ENCODE results near the gene SLC7A11.
A peak's percentile ranks its signal among the peaks of the same experiment; 100 is the strongest.
"Not testable (repeated sequence)": the region's sequence is repeated elsewhere in the genome, so short reads cannot be mapped to it uniquely, and the experiment has no call there.

Gene SLC7A11

DNA sequence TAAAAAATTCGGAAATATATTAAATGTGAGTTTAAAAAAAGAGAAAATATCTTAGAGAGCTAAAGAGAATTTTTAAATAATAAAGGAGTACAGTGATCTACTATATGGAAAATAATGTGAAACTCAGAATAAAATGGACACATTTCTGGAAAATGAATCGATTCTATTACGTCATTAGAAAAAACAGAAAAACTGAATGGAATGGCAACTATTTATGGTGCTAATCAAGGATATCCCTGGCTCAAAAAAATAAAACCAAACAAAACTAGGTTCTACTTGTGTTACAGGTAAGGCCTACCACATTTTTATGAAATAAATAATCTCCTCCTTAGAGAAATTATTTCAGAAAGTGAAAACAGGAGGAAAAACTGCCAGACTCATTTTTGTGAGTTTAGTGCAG, 5.5 kb upstream of the SLC7A11 start:
- DNase-seq (ENCODE audit: low read depth, low spot score) = no peak
- TF ChIP-seq SUZ12 (IDR thresholded peaks at IDR 0.05; ENCODE audit: extremely low read depth, insufficient read depth, insufficient read length) (no peak), YY1 (IDR thresholded peaks at IDR 0.05; ENCODE audit: insufficient read depth, insufficient read length) (no peak), ZNF274 (IDR thresholded peaks at IDR 0.05; ENCODE audit: low read depth, low read length) (no peak)
- no peaks in the 10 kb centered on the region for H3K36me3 ChIP-seq (ENCODE audit: insufficient read depth, insufficient read length, low read length)
- no peak overlapping the region for H3K9ac ChIP-seq (ENCODE audit: insufficient read length, low read depth)
- H3K4me1 ChIP-seq (ENCODE audit: insufficient read depth, insufficient read length) = no peaks in the 10 kb centered on the region
- no peaks in the 10 kb centered on the region for H3K9me3 ChIP-seq (ENCODE audit: insufficient read depth, low read length)
- H3K4me3 ChIP-seq (ENCODE audit: insufficient read length, low read depth) = no peak overlapping the region
- no peaks in the 10 kb centered on the region for H3K27me3 ChIP-seq (ENCODE audit: insufficient read depth, insufficient read length)

DNA sequence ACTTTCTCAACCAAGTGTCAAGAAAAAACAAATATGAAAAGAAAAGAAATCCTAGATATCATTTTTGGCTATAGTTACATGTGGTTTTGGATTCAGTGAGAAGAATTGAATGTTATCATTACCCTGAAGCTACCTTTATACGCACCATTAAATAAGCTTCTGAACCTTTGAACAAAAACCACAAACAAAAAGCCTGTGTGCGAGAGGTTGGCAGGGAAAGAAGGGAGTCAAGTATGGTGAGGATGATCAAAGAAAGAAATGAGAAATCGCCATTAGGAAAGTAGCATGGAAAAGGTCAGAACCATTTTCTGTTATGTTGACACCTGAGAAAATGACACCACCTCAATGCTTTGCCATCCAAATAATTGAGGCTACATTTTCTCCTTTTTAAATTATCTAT, 1.2 kb upstream of the SLC7A11 start:
- no peaks in the 10 kb centered on the region for H3K4me1 ChIP-seq (ENCODE audit: insufficient read depth, insufficient read length)
- no peaks in the 10 kb centered on the region for H3K27me3 ChIP-seq (ENCODE audit: insufficient read depth, insufficient read length)
- H3K4me3 ChIP-seq (ENCODE audit: insufficient read length, low read depth) = no peak overlapping the region
- no peaks in the 10 kb centered on the region for H3K9me3 ChIP-seq (ENCODE audit: insufficient read depth, low read length)
- H3K9ac ChIP-seq (ENCODE audit: insufficient read length, low read depth) = no peak overlapping the region
- no peak for DNase-seq (ENCODE audit: low read depth, low spot score)
- TF ChIP-seq ZNF274 (IDR thresholded peaks at IDR 0.05; ENCODE audit: low read depth, low read length) (no peak), SUZ12 (IDR thresholded peaks at IDR 0.05; ENCODE audit: extremely low read depth, insufficient read depth, insufficient read length) (no peak)
- no peaks in the 10 kb centered on the region for H3K36me3 ChIP-seq (ENCODE audit: insufficient read depth, insufficient read length, low read length)

DNA sequence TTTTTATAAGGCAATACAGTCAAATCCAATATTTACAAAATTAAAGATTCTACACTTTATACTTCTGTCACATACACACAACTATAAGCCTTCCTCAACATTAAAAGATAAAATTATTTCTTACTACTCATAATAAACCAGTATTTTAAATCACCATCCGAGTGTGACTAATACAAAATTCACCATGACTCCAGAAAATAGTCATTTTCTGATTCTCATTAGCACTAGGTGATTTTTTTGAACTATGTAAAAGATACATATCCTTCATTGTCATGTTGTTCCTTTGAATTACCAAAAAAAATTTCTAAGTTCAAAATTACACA, 646 bp upstream of the SLC7A11 start:
- Histone ChIP-seq H3K9me3 (ENCODE audit: insufficient read depth, low read length) (no peaks in the 10 kb centered on the region), H3K27me3 (ENCODE audit: insufficient read depth, insufficient read length) (no peaks in the 10 kb centered on the region), H3K4me3 (ENCODE audit: insufficient read length, low read depth) (peak overlapping the region; percentile 11), H3K9ac (ENCODE audit: insufficient read length, low read depth) (peak overlapping the region; percentile 21), H3K36me3 (ENCODE audit: insufficient read depth, insufficient read length, low read length) (no peaks in the 10 kb centered on the region), H3K4me1 (ENCODE audit: insufficient read depth, insufficient read length) (no peaks in the 10 kb centered on the region)
- no peak for DNase-seq (ENCODE audit: low read depth, low spot score)
- no peak for TF ChIP-seq SUZ12 (IDR thresholded peaks at IDR 0.05; ENCODE audit: extremely low read depth, insufficient read depth, insufficient read length)
- TF ChIP-seq YY1 (IDR thresholded peaks at IDR 0.05; ENCODE audit: insufficient read depth, insufficient read length) = no peak
- TF ChIP-seq ZNF274 (IDR thresholded peaks at IDR 0.05; ENCODE audit: low read depth, low read length) = no peak

DNA sequence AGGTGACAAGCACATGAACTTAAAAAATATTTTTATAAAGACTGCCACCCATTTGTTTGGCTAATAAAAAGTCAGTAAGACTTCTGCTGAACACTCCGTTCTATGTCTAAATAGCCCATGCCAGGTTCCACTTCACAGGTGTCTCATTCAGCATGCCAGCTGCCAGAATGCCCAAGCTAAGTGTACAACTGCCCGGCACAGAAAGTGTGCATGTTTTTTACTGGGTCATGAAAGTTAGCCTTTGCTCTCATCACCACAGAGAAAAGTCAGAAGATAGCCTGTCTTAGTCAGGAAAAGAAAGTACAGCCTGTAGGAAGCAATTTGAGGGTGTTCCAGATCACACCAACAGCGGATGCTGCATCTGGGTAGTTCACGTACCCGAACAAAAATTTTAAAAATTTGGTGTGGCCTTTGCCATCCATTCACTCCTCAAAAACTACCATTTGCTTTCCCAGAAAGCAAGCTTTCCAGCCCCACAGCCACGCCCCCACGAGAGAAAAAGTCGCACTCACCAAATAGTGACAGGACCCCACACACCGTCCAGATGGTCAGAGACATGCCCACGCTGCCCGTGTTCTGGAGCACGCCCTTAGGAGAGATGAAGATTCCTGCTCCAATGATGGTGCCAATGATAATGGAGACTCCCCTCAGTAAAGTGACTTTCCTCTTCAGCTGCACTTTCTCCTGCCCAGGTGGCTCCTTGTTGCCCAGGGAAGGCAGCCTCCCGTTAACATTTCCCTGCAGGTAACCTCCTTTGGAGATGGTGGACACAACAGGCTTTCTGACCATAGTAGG, 671 bp downstream of the SLC7A11 start:
- Histone ChIP-seq H3K9ac (ENCODE audit: insufficient read length, low read depth) (peak overlapping the region; percentile 61), H3K9me3 (ENCODE audit: insufficient read depth, low read length) (no peaks in the 10 kb centered on the region), H3K36me3 (ENCODE audit: insufficient read depth, insufficient read length, low read length) (no peaks in the 10 kb centered on the region), H3K4me3 (ENCODE audit: insufficient read length, low read depth) (peak overlapping the region; percentile 54), H3K4me1 (ENCODE audit: insufficient read depth, insufficient read length) (no peaks in the 10 kb centered on the region), H3K27me3 (ENCODE audit: insufficient read depth, insufficient read length) (no peaks in the 10 kb centered on the region)
- DNase-seq (ENCODE audit: low read depth, low spot score) = no peak
- TF ChIP-seq SUZ12 (IDR thresholded peaks at IDR 0.05; ENCODE audit: extremely low read depth, insufficient read depth, insufficient read length) (no peak), YY1 (IDR thresholded peaks at IDR 0.05; ENCODE audit: insufficient read depth, insufficient read length) (no peak), ZNF274 (IDR thresholded peaks at IDR 0.05; ENCODE audit: low read depth, low read length) (no peak)

DNA sequence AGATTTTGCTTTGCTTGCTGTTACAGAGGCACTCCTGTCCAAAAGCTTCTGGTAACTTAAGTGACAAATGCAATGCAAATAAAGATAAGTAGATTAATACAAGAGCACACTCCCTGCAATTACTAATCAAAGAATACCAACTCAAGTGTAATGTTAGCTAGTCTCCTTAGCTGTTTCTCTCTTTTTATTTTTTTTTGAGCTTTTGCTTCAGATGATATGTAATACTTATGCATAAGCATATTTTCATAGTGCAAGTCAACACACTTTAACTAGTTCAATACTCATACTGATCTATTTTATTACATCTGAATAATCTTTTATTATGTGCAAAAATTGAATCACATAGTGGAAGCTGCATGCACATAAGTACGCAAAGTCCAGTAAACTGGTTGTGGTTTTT, 2.7 kb downstream of the SLC7A11 start:
- Histone ChIP-seq H3K4me3 (ENCODE audit: insufficient read length, low read depth) (no peak overlapping the region), H3K27me3 (ENCODE audit: insufficient read depth, insufficient read length) (no peaks in the 10 kb centered on the region), H3K4me1 (ENCODE audit: insufficient read depth, insufficient read length) (no peaks in the 10 kb centered on the region), H3K9me3 (ENCODE audit: insufficient read depth, low read length) (no peaks in the 10 kb centered on the region), H3K36me3 (ENCODE audit: insufficient read depth, insufficient read length, low read length) (no peaks in the 10 kb centered on the region), H3K9ac (ENCODE audit: insufficient read length, low read depth) (no peak overlapping the region)
- TF ChIP-seq ZNF274 (IDR thresholded peaks at IDR 0.05; ENCODE audit: low read depth, low read length) = no peak
- TF ChIP-seq SUZ12 (IDR thresholded peaks at IDR 0.05; ENCODE audit: extremely low read depth, insufficient read depth, insufficient read length) = no peak
- TF ChIP-seq YY1 (IDR thresholded peaks at IDR 0.05; ENCODE audit: insufficient read depth, insufficient read length) = no peak
- no peak for DNase-seq (ENCODE audit: low read depth, low spot score)

DNA sequence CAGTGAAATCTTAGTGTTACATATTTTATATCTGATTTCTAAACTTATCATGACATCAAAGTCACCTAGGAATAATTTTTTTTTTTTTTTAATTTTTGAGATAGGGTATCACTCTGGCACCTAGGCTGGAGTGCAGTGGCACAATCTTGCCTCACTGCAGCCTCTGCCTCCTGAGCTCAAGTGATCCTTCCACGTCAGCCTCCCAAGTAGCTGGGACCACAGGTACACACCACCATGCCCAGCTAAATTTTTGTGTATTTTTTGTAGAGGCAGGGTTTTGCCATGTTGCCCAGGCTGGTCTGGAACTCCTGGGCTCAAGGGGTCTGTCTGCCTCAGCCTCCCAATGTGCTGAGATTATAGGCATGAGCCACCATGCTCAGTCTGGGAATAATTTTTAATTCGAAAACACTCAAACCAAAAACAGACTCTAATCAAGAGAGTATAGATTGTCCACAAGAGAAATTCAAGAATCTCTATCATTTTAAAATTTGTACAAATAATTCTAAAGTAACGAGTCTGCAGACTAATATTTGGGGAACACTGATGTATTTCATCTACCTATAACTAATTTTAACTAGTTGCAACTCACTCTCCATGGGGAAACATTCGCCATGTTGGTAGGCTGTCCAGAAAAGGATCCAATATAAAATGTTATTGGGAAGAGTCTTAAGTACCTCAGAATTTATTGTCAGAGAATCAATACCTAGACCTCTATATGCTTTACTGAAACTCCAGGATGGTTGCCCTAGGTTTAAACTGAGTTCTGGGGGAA, 3.4 kb downstream of the SLC7A11 start:
- Histone ChIP-seq H3K4me1 (ENCODE audit: insufficient read depth, insufficient read length) (no peaks in the 10 kb centered on the region), H3K9ac (ENCODE audit: insufficient read length, low read depth) (no peak overlapping the region), H3K4me3 (ENCODE audit: insufficient read length, low read depth) (no peak overlapping the region), H3K27me3 (ENCODE audit: insufficient read depth, insufficient read length) (no peaks in the 10 kb centered on the region), H3K36me3 (ENCODE audit: insufficient read depth, insufficient read length, low read length) (no peaks in the 10 kb centered on the region), H3K9me3 (ENCODE audit: insufficient read depth, low read length) (no peaks in the 10 kb centered on the region)
- no peak for TF ChIP-seq ZNF274 (IDR thresholded peaks at IDR 0.05; ENCODE audit: low read depth, low read length)
- no peak for TF ChIP-seq YY1 (IDR thresholded peaks at IDR 0.05; ENCODE audit: insufficient read depth, insufficient read length)
- no peak for TF ChIP-seq SUZ12 (IDR thresholded peaks at IDR 0.05; ENCODE audit: extremely low read depth, insufficient read depth, insufficient read length)
- no peak for DNase-seq (ENCODE audit: low read depth, low spot score)

DNA sequence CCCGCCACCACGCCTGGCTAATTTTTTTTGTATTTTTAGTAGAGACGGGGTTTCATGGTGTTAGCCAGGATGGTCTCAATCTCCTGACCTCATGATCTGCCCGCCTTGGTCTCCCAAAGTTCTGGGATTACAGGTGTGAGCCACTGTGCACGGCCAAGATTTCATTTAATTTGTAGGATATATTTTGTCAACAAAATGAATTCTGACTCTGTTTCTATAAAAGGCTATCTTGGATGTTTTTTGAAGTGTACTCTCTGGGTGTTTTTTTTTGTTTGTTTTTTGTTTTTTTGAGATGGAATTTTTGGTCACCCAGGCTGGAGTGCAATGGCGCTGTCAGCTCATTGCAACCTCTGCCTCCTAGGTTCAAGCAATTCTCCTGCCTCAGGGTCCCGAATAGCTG, 5.0 kb downstream of the SLC7A11 start:
- not testable (repeated sequence) for H3K36me3 ChIP-seq (ENCODE audit: insufficient read depth, insufficient read length, low read length); H3K9me3 ChIP-seq (ENCODE audit: insufficient read depth, low read length); H3K4me1 ChIP-seq (ENCODE audit: insufficient read depth, insufficient read length); H3K9ac ChIP-seq (ENCODE audit: insufficient read length, low read depth); H3K4me3 ChIP-seq (ENCODE audit: insufficient read length, low read depth); H3K27me3 ChIP-seq (ENCODE audit: insufficient read depth, insufficient read length); DNase-seq (ENCODE audit: low read depth, low spot score)

All from NT2/D1 (cell line).